K562 (cell line): ENCODE data around the gene SCAMP3. TPM values are rescaled to one million over a fixed set of nuclear protein-coding genes. Genes with fewer than 3 reads are reported as not detected.
"Not testable (repeated sequence)": the region's sequence is repeated elsewhere in the genome, so short reads cannot be mapped to it uniquely, and the experiment has no call there.

Experiments used
- ATAC-seq: fragments of 200-7000 bp; cut with Tn5 transposase; 3 replicates; pipeline ENCODE4 v1.9.1; 2020; ENCODE audit warnings: moderate library complexity
- BruUV-seq: library from RNA; stranded (reverse); fragments of 400-500 nt; replicated peaks from 2 replicates; lab custom pipeline; 2021; lab: Mats Ljungman, UMichigan
- CTCF ChIA-PET: fragments of 300-600 bp; formaldehyde crosslinking; extraction: SDS; loops from one replicate; lab custom pipeline; 2021; ENCODE audit warnings: low intra/inter-chr PET ratio; lab: Yijun Ruan, JAX
- POLR2A ChIA-PET: fragments of 300-600, 350-650 bp; sonication (Branson Sonifier 250); formaldehyde crosslinking; extraction: SDS; loops from one replicate; lab custom pipeline; 2021; ENCODE audit warnings: antibody characterized with exemption, inconsistent platforms; lab: Yijun Ruan, JAX
- DNase-seq, 4 experiments: peaks; one replicate each; pipeline versions ENCODE4 v3.0.0 to v3.0.0-alpha.2; 2011 to 2018; ENCODE audit warnings: low spot score in 3 of 4, mixed read lengths in 3 of 4; ENCODE audit errors: extremely low read depth in 1 of 4
- FAIRE-seq: peaks from 2 replicates; lab custom pipeline; 2011; peaks lifted over from hg19 to GRCh38; lab: Jason Lieb, UNC
- H2AFZ ChIP-seq: 2 replicates; pipeline ENCODE4 v1.6.0; 2011; ENCODE audit warnings: low read depth, low read length, control low read depth, inconsistent platforms
- H3K27ac ChIP-seq: fragments of 200-600 bp; 3 replicates; pipeline ENCODE4 v1.8.0; 2011; ENCODE audit warnings: low read depth, mild to moderate bottlenecking, control low read depth, inconsistent platforms, low read length, moderate library complexity, mixed read lengths; ENCODE audit errors: extremely low read depth
- H3K27me3 ChIP-seq, 2 experiments: fragments of 300-600 bp in 1 of 2; 2 replicates in 1 of 2; 3 replicates in 1 of 2; pipeline versions ENCODE4 v1.6.0 to v1.8.0; 2011; ENCODE audit warnings: inconsistent platforms in 2 of 2, low read length in 2 of 2, mild to moderate bottlenecking in 1 of 2, mixed read lengths in 1 of 2, moderate library complexity in 1 of 2; ENCODE audit not compliant: control insufficient read depth in 2 of 2, insufficient read depth in 2 of 2
- H3K36me3 ChIP-seq: fragments of 300-600 bp; 3 replicates; pipeline ENCODE4 v1.8.0; 2011; ENCODE audit warnings: mild to moderate bottlenecking, low read length, inconsistent platforms; ENCODE audit not compliant: control insufficient read depth, insufficient read depth
- H3K4me1 ChIP-seq, 2 experiments: fragments of 200-600 bp in 1 of 2; replicated peaks in 1 of 2; 2 replicates in 1 of 2; 3 replicates in 1 of 2; pipeline versions ENCODE4 v1.5.1 to v1.8.0; 2011; ENCODE audit warnings: inconsistent platforms in 2 of 2, low read length in 2 of 2, mild to moderate bottlenecking in 1 of 2, mixed read lengths in 1 of 2, moderate library complexity in 1 of 2; ENCODE audit not compliant: control insufficient read depth in 2 of 2, insufficient read depth in 2 of 2
- H3K4me2 ChIP-seq: 2 replicates; pipeline ENCODE4 v1.6.1; 2011; ENCODE audit warnings: low read length, control low read depth, inconsistent platforms, mixed read lengths; ENCODE audit not compliant: insufficient read depth
- H3K4me3 ChIP-seq: fragments of 200-600 bp; sonication (generic), shearing (Covaris generic); 2 replicates; pipeline ENCODE4 v1.5.1; 2016; ENCODE audit warnings: control low read depth, inconsistent platforms
- H3K79me2 ChIP-seq: fragments of 200-600 bp; 3 replicates; pipeline ENCODE4 v1.8.0; 2011; ENCODE audit warnings: low read length, inconsistent platforms; ENCODE audit not compliant: control insufficient read depth, insufficient read depth
- H3K9ac ChIP-seq, 2 experiments: 2 replicates each; pipeline versions ENCODE4 v1.6.0 to v1.6.1; 2011; ENCODE audit warnings: low read depth in 2 of 2, low read length in 2 of 2, control low read depth in 1 of 2, inconsistent platforms in 1 of 2, mild to moderate bottlenecking in 1 of 2, mixed read lengths in 1 of 2; ENCODE audit not compliant: insufficient read depth in 1 of 2
- H3K9me1 ChIP-seq: one replicate; pipeline ENCODE4 v1.6.0; 2011; ENCODE audit warnings: inconsistent platforms, mild to moderate bottlenecking, low read length, moderate library complexity; ENCODE audit not compliant: control insufficient read depth, insufficient read depth
- H3K9me3 ChIP-seq: replicated peaks from 2 replicates; pipeline ENCODE4 v1.5.1; 2011; ENCODE audit warnings: low read depth, low read length, inconsistent platforms; ENCODE audit not compliant: control insufficient read depth, insufficient read depth
- H4K20me1 ChIP-seq: replicated peaks from 2 replicates; pipeline ENCODE4 v1.6.1; 2011; ENCODE audit warnings: low read length, inconsistent platforms, mixed read lengths; ENCODE audit not compliant: control insufficient read depth, insufficient read depth
- CBFA2T3 ChIP-seq: fragments of 450-650 bp; IDR thresholded peaks from 2 replicates; pipeline ENCODE4 v1.6.1; 2017
- MTA2 ChIP-seq: fragments of 450-650 bp; IDR thresholded peaks from 2 replicates; pipeline ENCODE4 v1.6.1; 2016; ENCODE audit warnings: low read depth
- SPI1 ChIP-seq: IDR thresholded peaks from 2 replicates; pipeline ENCODE4 v1.6.1; 2011; ENCODE audit warnings: low read depth, low read length, control low read depth, borderline replicate concordance
- TCF3 ChIP-seq: sonication (generic); formaldehyde crosslinking; IDR thresholded peaks from 2 replicates; pipeline ENCODE4 v1.4.0; 2020; ENCODE audit warnings: mild to moderate bottlenecking, missing genetic modification reagents
- ZNF263 ChIP-seq: sonication (generic); formaldehyde crosslinking; IDR thresholded peaks from 2 replicates; pipeline ENCODE4 v1.8.0; 2022; ENCODE audit warnings: mild to moderate bottlenecking, missing genetic modification reagents, borderline replicate concordance
- WGBS: fragments of 100-300 bp; shearing (Covaris generic); methylation state at CpG from one replicate; pipeline ENCODE4 v1.1.6; 2016; ENCODE audit warnings: low coverage, mixed read lengths; ENCODE audit not compliant: insufficient coverage; ENCODE audit errors: missing lambda C conversion rate; 5-methylcytosine and 5-hydroxymethylcytosine counted together
- in situ Hi-C: fragments of 300-500 bp; cut with MboI; formaldehyde crosslinking; loops from 4 replicates; pipeline ENCODE4 v1.15.0; 2018; ENCODE audit warnings: inconsistent platforms, mixed read lengths
- intact Hi-C: fragments of 100-400 bp; cut with micrococcal nuclease; formaldehyde crosslinking; loops from 2 replicates; pipeline ENCODE4 v1.14.2; 2022
- polyA plus RNA-seq, 8 experiments: library from polyadenylated mRNA; depleted of rRNA in 4 of 8; stranded (reverse) in 5 of 8; unstranded in 3 of 8; fragments of >200 nt; fragmentation: Nextera tagmentation in 2 of 8; fragmentation: Illumina TruSeq in 1 of 8; extraction: Ambion mirVana in 2 of 8; extraction: Trizol in 1 of 8; gene quantifications; 2 replicates each; pipeline versions ENCODE4 v1.2.1 to v1.2.3, GENCODE V29; 2011 to 2014; ENCODE audit warnings: inconsistent platforms in 1 of 8, missing spikeins in 1 of 8
- total RNA-seq, 7 experiments: library from RNA; depleted of rRNA in 6 of 7; stranded (reverse); fragments of >200 nt in 6 of 7; fragmentation: Illumina TruSeq in 2 of 7; extraction: Trizol in 2 of 7; gene quantifications; 2 replicates each; pipeline versions ENCODE4 v1.2.1 to v1.2.3, GENCODE V29; 2011 to 2021; ENCODE audit warnings: low replicate concordance in 1 of 7
- TF ChIP-seq, protein P1 (sequence below): fragments of 450-650 bp; IDR thresholded peaks from 2 replicates; pipeline ENCODE4 v1.6.1; 2016

SCAMP3 gene
- total and polyA plus RNA-seq, 9 of the 15 experiments (the other 6 are each of a cell fraction or from before 2014, with no cell fraction given): 14.2 to 131 (median 86.1) TPM

DNA sequence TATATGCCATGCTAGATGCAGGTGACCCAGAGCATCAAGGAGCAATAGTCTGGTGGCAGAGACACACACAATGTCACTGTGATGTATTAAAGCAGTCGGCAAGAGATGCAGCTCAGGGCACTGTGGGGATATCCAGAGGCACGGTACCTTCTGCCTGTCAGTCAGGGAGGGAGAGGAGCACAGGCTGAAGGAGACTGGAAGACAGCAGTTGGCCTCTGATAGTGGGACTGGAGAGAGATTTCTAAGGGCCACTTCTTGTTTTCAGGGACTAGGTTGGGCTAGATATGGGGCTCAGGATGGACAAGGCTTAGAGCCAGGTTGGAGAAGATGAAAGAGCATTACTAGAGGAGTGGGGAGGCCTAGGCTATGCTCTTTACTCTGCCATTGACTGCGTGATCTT is 30.9 kb downstream of the SCAMP3 start:
- H3K9ac ChIP-seq: not testable (repeated sequence)
- peak; percentile 63 for FAIRE-seq
- TF ChIP-seq MTA2 (0 out of 2 replicates have a peak, but pooled peaks have one; percentile 24), CBFA2T3 (peak; percentile 61), SPI1 (peak; percentile 50; the same call in 1 of the 2 replicates), TCF3 (CRISPR knock-in tag) (peak; percentile 55), ZNF263 (peak; percentile 42; the same call in 1 of the 2 replicates)
- TF ChIP-seq, protein P1, sequence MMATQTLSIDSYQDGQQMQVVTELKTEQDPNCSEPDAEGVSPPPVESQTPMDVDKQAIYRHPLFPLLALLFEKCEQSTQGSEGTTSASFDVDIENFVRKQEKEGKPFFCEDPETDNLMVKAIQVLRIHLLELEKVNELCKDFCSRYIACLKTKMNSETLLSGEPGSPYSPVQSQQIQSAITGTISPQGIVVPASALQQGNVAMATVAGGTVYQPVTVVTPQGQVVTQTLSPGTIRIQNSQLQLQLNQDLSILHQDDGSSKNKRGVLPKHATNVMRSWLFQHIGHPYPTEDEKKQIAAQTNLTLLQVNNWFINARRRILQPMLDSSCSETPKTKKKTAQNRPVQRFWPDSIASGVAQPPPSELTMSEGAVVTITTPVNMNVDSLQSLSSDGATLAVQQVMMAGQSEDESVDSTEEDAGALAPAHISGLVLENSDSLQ: peak; percentile 86
- TF ChIP-seq, all 486 proteins: peak for 6; not testable (repeated sequence) for 480
- H3K36me3 ChIP-seq, H3K27ac ChIP-seq, H2AFZ ChIP-seq, BruUV-seq, H3K4me2 ChIP-seq, CTCF ChIA-PET, DNase-seq, H3K9me3 ChIP-seq, H3K4me3 ChIP-seq, in situ Hi-C loops, H3K9me1 ChIP-seq, H3K27me3 ChIP-seq, H4K20me1 ChIP-seq, ATAC-seq, intact Hi-C loops: not testable (repeated sequence)
- Histone ChIP-seq H3K4me1 (peaks cover 8 to 18% of the 10 kb centered on the region in 2 experiments; a peak in 4 of 5 replicates), H3K79me2 (peaks cover 12% of the 10 kb centered on the region)
- 6% methylated on average over 3 of the region's 3 CpGs for WGBS
- POLR2A ChIA-PET: interaction anchor here (0.5 to 0.6 kb wide), 2 partner anchors 13 to 39 kb away, joined by 3 to 5 read pairs; no protein-coding TSS in a partner anchor
